NCI-H510A (cell line): ENCODE data around the gene CCNY.

Experiments used
- DNase-seq: peaks from one replicate; lab custom pipeline; 2025; lab: John Stamatoyannopoulos, UW

CCNY gene

DNA sequence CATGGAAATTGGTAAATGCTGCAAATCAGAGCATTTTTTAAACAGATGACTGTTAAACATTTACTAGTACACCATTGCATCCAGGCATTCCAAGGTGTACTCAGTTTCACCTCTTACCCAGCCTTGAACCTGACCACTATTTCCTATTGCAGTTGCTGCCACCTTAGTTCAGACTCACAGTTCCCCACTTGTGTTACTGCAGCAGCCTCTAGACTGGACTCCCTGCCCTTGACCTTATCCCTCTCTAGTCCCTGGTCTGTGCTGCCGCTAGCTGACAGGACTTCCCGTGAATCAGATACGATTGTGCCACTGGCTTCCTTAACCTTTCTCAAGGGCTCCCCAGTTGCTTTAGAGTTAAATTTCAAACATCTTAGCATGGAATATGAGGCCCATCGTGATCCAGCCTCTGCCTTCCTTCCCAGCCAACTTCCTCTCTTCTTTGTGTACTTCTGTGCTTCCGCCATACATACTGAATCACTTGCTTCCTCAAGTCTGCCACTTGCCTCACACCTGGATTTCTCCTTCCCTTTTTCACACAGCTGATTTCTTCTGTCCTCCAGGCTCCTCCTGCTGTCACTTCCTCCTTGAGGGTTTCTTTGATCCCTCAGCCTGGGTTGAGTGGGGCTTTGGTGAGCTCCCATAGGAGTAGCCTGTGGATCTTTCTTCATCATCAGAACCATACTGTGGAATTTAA is 150.1 kb downstream of the CCNY start:
- no peak for DNase-seq

DNA sequence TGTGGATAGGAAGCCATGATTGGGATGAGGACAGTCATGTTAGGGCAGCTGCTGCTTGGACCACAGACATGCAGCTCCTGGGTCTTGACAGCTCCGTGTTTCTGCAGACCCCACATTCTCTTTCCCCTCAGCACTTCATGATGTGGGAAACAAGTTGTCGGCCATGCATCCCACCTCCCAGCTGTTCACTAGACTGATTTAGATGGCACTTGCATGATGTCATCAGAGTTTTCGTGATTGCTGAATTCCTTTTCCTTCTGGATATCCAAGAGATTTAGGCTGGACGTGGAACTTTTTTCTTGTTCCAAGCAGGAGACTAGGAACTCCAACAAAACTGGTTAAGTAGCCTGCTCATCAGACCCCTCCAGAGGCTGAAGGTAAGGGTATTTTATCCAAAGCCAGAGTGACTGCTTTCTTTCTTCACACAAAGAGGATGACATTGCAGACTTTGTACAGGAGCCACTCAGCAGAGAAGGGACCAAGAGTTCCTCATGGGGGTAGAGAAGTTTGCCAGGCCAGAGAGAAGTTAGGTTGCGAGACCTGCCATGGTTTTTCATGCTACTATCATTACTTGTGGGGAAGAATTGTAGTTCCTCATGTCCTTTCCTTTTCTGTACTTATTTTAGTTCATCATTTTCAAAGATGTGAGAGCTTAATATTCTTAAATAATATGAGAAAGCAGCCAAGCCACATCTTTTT is 151.2 kb downstream of the CCNY start:
- DNase-seq: no peak

- no peak for DNase-seq
Observed at GRCh38 chr10:35488228-35488627, 151.9 kb downstream of the CCNY start.

DNA sequence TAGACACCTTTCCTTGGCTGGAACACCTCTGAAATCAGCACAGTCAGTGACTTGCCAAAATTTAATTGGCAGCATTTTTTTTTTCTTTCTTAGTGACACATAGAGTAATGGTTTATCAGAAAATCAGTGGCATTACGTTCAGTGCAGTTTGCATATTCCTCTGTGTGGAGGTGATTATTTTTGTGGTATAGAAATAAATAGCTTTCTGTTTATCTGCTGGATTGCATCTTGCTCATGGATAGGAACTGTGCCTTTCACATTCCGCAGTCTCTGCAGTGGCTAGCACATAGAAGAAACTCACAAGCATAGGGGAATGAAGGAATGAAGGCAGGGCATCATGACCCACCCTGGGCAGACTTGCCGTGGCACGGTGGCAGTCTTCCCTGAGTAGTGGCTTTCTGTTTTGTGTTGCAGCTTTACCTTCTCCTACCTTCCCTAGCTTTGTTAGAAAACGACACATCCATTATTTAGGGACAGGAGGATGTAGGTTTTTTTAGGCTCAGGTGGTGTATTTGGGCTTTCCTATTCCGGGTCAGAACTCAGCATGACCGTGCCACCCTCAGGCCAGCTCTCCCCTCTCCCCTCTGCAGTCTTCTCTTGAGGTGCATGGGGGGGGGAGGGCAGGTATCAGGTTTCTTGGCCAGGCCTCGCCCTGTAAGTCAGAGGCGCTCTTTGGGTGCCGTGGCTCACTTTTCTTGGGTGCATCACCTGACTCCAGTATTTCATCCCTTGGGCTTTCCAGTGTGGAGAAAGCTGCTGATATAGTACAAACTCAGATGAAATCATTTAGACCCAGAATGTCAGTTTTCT is 156.3 kb downstream of the CCNY start:
- DNase-seq: no peak

- DNase-seq: no peak
Observed at GRCh38 chr10:35493196-35494118, 157.1 kb downstream of the CCNY start.

DNA sequence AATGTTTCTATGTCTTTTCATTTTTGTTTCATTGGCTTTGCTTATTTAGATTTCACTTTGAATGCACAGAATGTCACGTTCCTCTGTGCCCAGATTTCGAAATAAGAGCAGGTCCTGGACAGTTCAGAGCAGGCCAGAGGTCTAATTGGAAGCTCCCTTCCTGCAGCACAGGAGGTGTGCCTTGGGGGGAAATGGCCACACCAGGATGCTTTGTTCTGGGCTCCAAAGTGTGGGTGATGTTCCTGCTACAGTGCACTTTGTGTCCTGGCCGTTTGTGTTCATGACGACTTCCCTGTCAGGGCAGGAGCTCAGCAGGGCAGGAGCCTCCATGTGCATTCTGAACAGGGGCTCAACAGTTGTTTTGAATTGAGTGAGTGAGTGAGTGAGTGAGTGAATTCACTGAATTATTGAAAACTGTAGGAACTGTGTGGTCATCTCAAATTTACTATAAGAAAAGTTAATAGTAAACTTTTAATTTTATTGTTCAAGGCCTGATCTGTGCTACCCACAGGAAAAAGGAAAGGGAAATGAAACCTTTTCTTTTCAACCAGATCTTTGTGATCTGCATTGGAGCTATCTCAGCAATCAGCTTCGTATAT is 159.3 kb downstream of the CCNY start:
- DNase-seq: no peak

- DNase-seq: no peak
Observed at GRCh38 chr10:35497909-35498308, 161.6 kb downstream of the CCNY start.

DNA sequence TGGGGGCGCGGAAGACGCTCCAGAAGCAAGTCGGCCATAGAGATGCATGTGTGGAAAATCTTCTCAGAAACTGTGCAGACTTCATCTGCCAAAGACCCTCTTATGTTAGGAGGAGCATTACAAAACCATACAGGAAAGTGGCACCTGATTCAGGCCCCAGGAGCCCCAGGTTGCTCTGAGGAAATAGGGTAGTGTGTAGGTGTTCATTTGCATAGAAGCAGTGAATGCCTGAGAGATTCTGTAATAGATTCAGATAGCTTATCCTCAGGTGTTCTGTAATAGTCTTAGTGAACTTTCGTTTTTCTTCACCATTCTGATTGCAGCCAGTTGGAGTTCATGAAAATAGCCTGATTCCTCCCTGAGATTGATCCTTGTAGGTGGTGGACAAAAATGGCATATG is 162.4 kb downstream of the CCNY start:
- no peak for DNase-seq

DNA sequence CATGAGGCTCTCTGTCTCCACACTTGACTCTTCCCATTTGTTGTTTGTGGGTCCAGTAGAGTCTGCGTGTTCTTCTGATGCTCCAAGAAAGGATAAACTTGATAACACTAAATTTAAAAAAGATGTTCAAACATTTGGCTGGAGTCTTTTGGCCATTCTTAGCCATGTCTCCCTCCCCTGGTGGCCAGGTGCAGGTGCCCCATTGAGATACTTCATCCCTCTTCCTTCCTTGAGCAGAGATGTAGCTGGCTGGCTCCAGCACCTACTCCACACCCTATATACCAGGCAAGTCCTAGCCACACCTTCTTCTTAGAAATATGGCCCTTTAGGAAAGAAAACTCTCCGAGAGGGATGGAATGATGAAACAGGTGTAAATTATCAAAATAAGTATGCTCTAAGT is 165.6 kb downstream of the CCNY start:
- DNase-seq: no peak

- no peak for DNase-seq
Observed at GRCh38 chr10:35502692-35503091, 166.4 kb downstream of the CCNY start.

GRCh38 chr10:35503578-35503977 is 167.3 kb downstream of the CCNY start:
- DNase-seq: no peak

GRCh38 chr10:35504132-35504531 is 167.8 kb downstream of the CCNY start:
- no peak for DNase-seq

GRCh38 chr10:35505241-35505873 is 169.0 kb downstream of the CCNY start:
- DNase-seq: no peak

GRCh38 chr10:35506741-35507140 is 170.4 kb downstream of the CCNY start:
- no peak for DNase-seq

DNA sequence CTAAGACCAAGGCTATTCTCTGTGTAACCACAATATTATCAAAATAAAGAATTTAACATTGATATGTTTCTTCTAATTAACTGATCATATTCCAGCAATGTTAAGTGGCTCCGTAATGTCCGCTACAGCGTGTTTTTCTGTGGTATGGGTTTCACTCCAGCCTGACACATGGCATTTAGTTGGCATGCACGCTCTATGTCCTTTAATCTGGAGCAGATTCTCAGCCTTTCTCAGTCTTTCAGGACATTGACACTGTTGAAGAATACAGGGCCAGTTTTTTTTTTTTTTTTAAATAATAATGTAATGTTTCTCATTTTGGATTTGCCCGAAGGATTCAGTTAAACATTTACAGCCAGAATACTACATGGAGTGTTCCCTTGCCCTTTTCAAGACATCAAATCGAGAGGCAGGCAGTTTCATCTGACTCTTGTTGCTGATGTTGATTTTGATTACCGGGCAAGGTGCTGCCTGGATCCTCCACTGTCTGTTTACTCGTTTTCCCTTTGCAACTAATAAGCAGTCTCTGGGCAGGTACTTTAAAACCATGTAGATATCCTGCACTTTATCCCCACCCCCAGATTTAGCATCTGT is 171.3 kb downstream of the CCNY start:
- no peak for DNase-seq

DNA sequence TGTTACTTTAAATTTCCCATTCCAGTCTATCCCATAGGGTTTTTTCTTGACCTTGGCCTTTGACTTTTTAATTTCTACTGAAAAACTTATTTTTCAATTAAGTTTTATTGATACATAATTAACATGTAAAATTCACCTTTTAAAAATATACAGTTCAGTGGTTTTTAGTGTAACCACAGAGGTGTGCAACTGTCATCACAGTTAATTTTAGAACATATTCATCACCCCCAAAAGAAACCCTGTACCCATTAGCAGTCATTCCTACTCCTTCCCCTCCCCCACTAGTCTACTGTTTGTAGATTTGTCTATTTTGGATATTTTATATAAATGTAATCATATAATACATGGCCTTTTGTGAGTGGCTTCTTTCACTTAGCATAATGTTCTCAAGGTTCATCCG is 172.3 kb downstream of the CCNY start:
- no peak for DNase-seq

- DNase-seq: no peak
Observed at GRCh38 chr10:35510891-35511290, 174.6 kb downstream of the CCNY start.

DNA sequence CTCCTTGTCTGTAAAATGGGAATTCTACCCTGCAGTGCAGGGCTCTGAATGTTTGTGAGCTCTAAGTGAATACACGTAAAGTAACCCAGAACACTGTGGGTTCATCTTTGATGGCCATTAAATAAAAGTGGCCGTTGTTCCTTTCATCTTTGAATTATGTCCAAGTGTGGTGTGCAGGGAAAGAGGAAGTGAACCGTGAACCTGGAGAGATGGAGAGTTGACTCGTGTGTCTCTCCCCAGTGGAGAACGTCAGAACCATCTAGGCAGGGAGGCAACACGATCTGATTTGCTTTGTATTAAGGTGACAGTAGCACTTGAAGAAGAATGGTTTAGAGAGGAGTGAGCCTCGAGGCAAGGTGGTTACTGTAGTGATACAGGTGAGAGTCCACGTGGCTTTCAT is 175.3 kb downstream of the CCNY start:
- no peak for DNase-seq

DNA sequence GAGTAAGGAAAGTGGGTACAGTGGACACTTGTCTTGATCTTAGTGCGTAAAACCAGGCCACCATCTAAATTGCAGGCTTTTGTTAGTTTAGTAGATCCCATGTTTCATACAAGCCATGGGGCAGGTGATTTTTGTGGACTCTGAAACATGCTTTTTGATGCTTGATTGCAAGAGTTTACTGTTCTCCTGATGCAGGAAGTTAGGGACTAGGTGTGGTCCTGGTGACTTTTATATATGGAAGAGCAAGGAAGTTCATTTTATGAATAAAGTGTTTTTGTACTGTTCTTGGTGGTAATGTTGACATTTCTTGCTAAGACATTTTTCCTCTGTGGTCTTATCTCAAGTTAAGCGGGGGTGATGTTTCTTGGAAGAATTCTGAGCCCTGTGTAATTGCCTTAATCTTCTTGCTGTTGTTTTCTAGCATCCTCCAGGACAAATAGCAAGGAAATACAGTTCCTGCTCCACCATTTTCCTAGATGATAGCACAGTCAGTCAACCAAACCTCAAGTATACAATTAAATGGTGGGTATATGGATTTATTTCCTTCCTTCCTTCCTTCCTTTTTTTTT is 179.9 kb downstream of the CCNY start:
- DNase-seq: no peak

GRCh38 chr10:35517431-35518181 is 181.3 kb downstream of the CCNY start:
- no peak for DNase-seq
